Measurements from ENCODE around the gene IL16.

DNA sequence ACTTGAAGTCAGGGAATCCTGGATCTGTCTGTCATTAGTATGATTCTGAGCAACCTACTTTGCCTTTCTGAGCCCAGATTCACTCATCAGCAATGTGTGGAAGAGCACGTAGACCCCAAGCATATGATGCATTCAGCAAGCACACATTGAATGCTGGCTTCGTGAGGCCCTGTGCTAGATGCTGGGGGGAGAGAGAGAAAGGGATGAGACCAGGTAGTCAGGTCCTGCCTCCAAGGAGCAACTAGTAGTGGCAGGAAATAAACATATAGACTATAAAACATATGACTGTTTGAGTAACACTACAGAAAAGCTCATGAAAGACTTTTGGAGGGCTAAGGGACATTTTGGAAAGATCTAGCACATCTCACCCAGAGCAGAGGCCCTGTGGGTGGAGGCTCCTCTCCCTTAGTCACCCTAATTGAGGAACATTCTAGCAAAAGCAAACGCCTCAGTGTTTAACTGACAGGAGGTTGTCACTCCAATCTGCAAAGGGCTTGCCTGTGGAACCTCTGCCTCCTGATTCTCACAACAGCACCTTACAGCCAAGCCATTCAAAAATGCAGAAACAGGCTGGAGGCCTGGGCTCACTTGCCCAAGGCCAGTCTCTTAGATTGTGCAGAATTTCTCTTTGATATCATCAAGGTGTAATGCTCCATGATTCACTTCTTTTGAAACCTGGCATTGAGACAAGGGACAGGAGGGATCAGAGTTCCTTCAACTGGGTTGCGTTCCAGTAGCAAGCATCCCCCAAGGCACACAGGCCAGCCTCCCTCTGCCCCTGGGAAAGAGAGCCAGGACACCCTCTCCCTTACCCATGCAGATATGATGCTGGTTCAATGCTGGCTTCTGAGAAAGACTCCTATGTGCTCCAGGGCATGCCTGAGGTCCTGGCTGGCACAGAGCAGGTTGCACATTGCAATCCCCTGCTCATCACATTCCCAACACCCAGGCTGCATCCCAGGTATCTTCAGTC lies 101.2 kb downstream of the IL16 start:
- TF ChIP-seq CTCF (IDR thresholded peaks at IDR 0.05): no peak
- no peak for TF ChIP-seq POLR2A (IDR thresholded peaks at IDR 0.05)
